Osteocyte (in vitro differentiated cells): Measurements from ENCODE around the gene GSDMA. TPM values are rescaled to one million over a fixed set of nuclear protein-coding genes. Genes with fewer than 3 reads are reported as not detected.

Experiments used
- DNase-seq: peaks from one replicate; pipeline ENCODE4 v3.0.0; 2021; ENCODE audit warnings: mixed read lengths; ENCODE audit not compliant: unreplicated experiment; ENCODE audit errors: extremely low spot score
- H3K27ac Mint-ChIP-seq: one replicate; pipeline ENCODE4 v1.8.0; 2021; ENCODE audit warnings: mild to moderate bottlenecking, mixed read lengths; ENCODE audit not compliant: unreplicated experiment
- H3K27me3 Mint-ChIP-seq: one replicate; pipeline ENCODE4 v1.8.0; 2021; ENCODE audit warnings: mixed read lengths; ENCODE audit not compliant: unreplicated experiment
- H3K36me3 Mint-ChIP-seq: one replicate; pipeline ENCODE4 v1.8.0; 2021; ENCODE audit warnings: mixed read lengths; ENCODE audit not compliant: unreplicated experiment
- H3K4me1 Mint-ChIP-seq: one replicate; pipeline ENCODE4 v1.8.0; 2021; ENCODE audit warnings: mixed read lengths; ENCODE audit not compliant: unreplicated experiment
- H3K4me3 Mint-ChIP-seq: one replicate; pipeline ENCODE4 v1.8.0; 2021; ENCODE audit warnings: mild to moderate bottlenecking, moderate library complexity, mixed read lengths; ENCODE audit not compliant: unreplicated experiment
- H3K9me3 Mint-ChIP-seq: one replicate; pipeline ENCODE4 v1.8.0; 2021; ENCODE audit warnings: mixed read lengths; ENCODE audit not compliant: unreplicated experiment
- CTCF ChIP-seq: fragments of 200-600 bp; sonication (generic); IDR thresholded peaks from 2 replicates; pipeline ENCODE4 v1.5.0; 2021; ENCODE audit warnings: antibody characterized with exemption, mild to moderate bottlenecking, moderate library complexity
- microRNA-seq: library from miRNA; unstranded; fragments of <30 nt; microRNA quantifications from one replicate; pipeline ENCODE4 v1.1.0, GENCODE V29; 2020; ENCODE audit not compliant: unreplicated experiment
- total RNA-seq: library from RNA; stranded (reverse); gene quantifications from 2 replicates; pipeline ENCODE4 v1.2.1, GENCODE V29; 2021

Gene GSDMA
- total RNA-seq, 1 donor from 2014 or later, result not detected

GRCh38 chr17:40024901-40025300 is 62.1 kb downstream of the GSDMA start:
- DNase-seq, result no peak
- no peak for TF ChIP-seq CTCF
- Mint-ChIP-seq H3K27me3 (no peaks in the 10 kb centered on the region), H3K4me1 (peaks cover 33% of the 10 kb centered on the region), H3K27ac (no peak overlapping the region), H3K9me3 (no peaks in the 10 kb centered on the region), H3K4me3 (no peak overlapping the region), H3K36me3 (peaks cover 42% of the 10 kb centered on the region)

- no peak for DNase-seq
- TF ChIP-seq CTCF, result no peak
- Mint-ChIP-seq H3K4me3 (no peak overlapping the region), H3K4me1 (peaks cover 33% of the 10 kb centered on the region), H3K27ac (no peak overlapping the region), H3K9me3 (no peaks in the 10 kb centered on the region), H3K36me3 (peaks cover 39% of the 10 kb centered on the region), H3K27me3 (no peaks in the 10 kb centered on the region)
Measured at GRCh38 chr17:40025559-40025958, 62.8 kb downstream of the GSDMA start.

- Mint-ChIP-seq H3K4me3 (no peak overlapping the region), H3K27me3 (no peaks in the 10 kb centered on the region), H3K9me3 (no peaks in the 10 kb centered on the region), H3K27ac (no peak overlapping the region), H3K36me3 (peaks cover 45% of the 10 kb centered on the region), H3K4me1 (peaks cover 27% of the 10 kb centered on the region)
- no peak for DNase-seq
- TF ChIP-seq CTCF, result no peak
Measured at GRCh38 chr17:40025991-40026815, 63.4 kb downstream of the GSDMA start.

GRCh38 chr17:40026816-40027613 is 64.2 kb downstream of the GSDMA start:
- TF ChIP-seq CTCF, result peak; percentile 92
- H3K4me3 Mint-ChIP-seq, result no peak overlapping the region
- peak; percentile 93 for DNase-seq
- peaks cover 47% of the 10 kb centered on the region for H3K36me3 Mint-ChIP-seq
- H3K9me3 Mint-ChIP-seq, result no peaks in the 10 kb centered on the region
- H3K27me3 Mint-ChIP-seq, result no peaks in the 10 kb centered on the region
- no peak overlapping the region for H3K27ac Mint-ChIP-seq
- peaks cover 19% of the 10 kb centered on the region for H3K4me1 Mint-ChIP-seq

Small RNA genes lying within 50 kb of the gene (microRNA-seq; reads per million reads assigned to microRNA genes)
- gene MIR6884, result not detected

Other genes with a start within 250 kb of the GSDMA start
- gene MIEN1, start 232.5 kb upstream of the GSDMA start, total RNA-seq, result 48.4 and 52.7 TPM in 2 replicates
- gene GRB7, start 225.1 kb upstream of the GSDMA start, total RNA-seq, result 0.94 and 1.2 TPM in 2 replicates
- not detected in 2 replicates for gene IKZF3, start 98.7 kb upstream of the GSDMA start, total RNA-seq
- gene ZPBP2, start 94.8 kb upstream of the GSDMA start, total RNA-seq, result not detected in 2 replicates
- gene GSDMB, start 44.4 kb upstream of the GSDMA start, total RNA-seq, result 9.6 and 10.2 TPM in 2 replicates
- 59.4 and 60.5 TPM in 2 replicates for gene ORMDL3, start 35.4 kb upstream of the GSDMA start, total RNA-seq
- gene LRRC3C, start 35.3 kb upstream of the GSDMA start, total RNA-seq, result not detected in 2 replicates
- gene PSMD3, start 17.8 kb downstream of the GSDMA start, total RNA-seq, result 96.9 and 104 TPM in 2 replicates
- gene CSF3, start 52.4 kb downstream of the GSDMA start, total RNA-seq, result not detected in 2 replicates
- gene MED24, start 91.4 kb downstream of the GSDMA start, total RNA-seq, result 74.5 and 96.2 TPM in 2 replicates
- gene THRA, start 100.0 kb downstream of the GSDMA start, total RNA-seq, result 44.6 and 46.3 TPM in 2 replicates
- 6.1 and 6.9 TPM in 2 replicates for gene NR1D1, start 137.6 kb downstream of the GSDMA start, total RNA-seq
- 85.9 and 86.8 TPM in 2 replicates for gene MSL1, start 159.0 kb downstream of the GSDMA start, total RNA-seq
- gene CASC3, start 177.5 kb downstream of the GSDMA start, total RNA-seq, result 87.5 and 90.9 TPM in 2 replicates
- gene RAPGEFL1, start 214.5 kb downstream of the GSDMA start, total RNA-seq, result 5.7 and 6.8 TPM in 2 replicates